Neural cell (in vitro differentiated cells): ENCODE measurements around the gene SLC16A2.

Source experiments
- CTCF ChIP-seq: fragments of 450-650 bp; IDR thresholded peaks from 2 replicates; pipeline ENCODE4 v1.5.1; 2014; ENCODE audit warnings: antibody characterized with exemption, mild to moderate bottlenecking, moderate library complexity; ENCODE audit not compliant: poor library complexity, severe bottlenecking
- EP300 ChIP-seq: fragments of 450-650 bp; conservative IDR thresholded peaks from 2 replicates; pipeline ENCODE4 v1.6.1; 2014; ENCODE audit warnings: antibody characterized with exemption, mild to moderate bottlenecking, moderate library complexity; ENCODE audit not compliant: poor library complexity, severe bottlenecking
- EZH2 ChIP-seq: fragments of 200-600, 300-800 bp; shearing (Covaris generic), sonication (generic); IDR thresholded peaks from 2 replicates; pipeline ENCODE4 v1.6.1; 2014; ENCODE audit warnings: antibody characterized with exemption, low read length, borderline replicate concordance, mild to moderate bottlenecking; ENCODE audit not compliant: insufficient read depth, poor library complexity, severe bottlenecking
- MXI1 ChIP-seq: fragments of 450-650 bp; conservative IDR thresholded peaks from 2 replicates; pipeline ENCODE4 v1.6.1; 2014; ENCODE audit warnings: antibody characterized with exemption, mild to moderate bottlenecking; ENCODE audit not compliant: poor library complexity, severe bottlenecking
- POLR2AphosphoS5 ChIP-seq: IDR thresholded peaks from 2 replicates; pipeline ENCODE4 v1.6.1; 2012
- RAD21 ChIP-seq: fragments of 450-650 bp; conservative IDR thresholded peaks from 2 replicates; pipeline ENCODE4 v1.6.1; 2014; ENCODE audit warnings: antibody characterized with exemption, mild to moderate bottlenecking, moderate library complexity
- REST ChIP-seq: IDR thresholded peaks from 2 replicates; pipeline ENCODE4 v1.6.1; 2012; ENCODE audit warnings: borderline replicate concordance
- SMC3 ChIP-seq: fragments of 450-650 bp; conservative IDR thresholded peaks from 2 replicates; pipeline ENCODE4 v1.6.1; 2014; ENCODE audit warnings: antibody characterized with exemption, mild to moderate bottlenecking, moderate library complexity; ENCODE audit not compliant: poor library complexity
- TAF1 ChIP-seq: IDR thresholded peaks from 2 replicates; pipeline ENCODE4 v1.6.1; 2012; ENCODE audit warnings: low read depth

- TF ChIP-seq SMC3 (peak; percentile 28), CTCF (peak; percentile 42), EP300 (no peak), POLR2AphosphoS5 (no peak), EZH2 (no peak), RAD21 (peak; percentile 25), MXI1 (no peak), REST (no peak), TAF1 (no peak)
Measured at GRCh38 chrX:74420196-74421035, 877 bp upstream of the SLC16A2 start.
